VCaP (cell line): ENCODE measurements around the gene ARHGAP22.
A peak's percentile ranks its signal among the peaks of the same experiment; 100 is the strongest.

ENCODE experiments used
- H3K27ac ChIP-seq: fragments of 450-650 bp; 2 replicates; pipeline ENCODE4 v1.5.1; 2017
- CTCF ChIP-seq: fragments of 450-650 bp; conservative IDR thresholded peaks from 2 replicates; pipeline ENCODE4 v1.5.1; 2017; ENCODE audit warnings: mild to moderate bottlenecking, moderate library complexity

ARHGAP22 gene

GRCh38 chr10:48468866-48469511 is 135.9 kb downstream of the ARHGAP22 start:
- no peak overlapping the region for H3K27ac ChIP-seq

GRCh38 chr10:48468130-48468790 is 136.6 kb downstream of the ARHGAP22 start:
- TF ChIP-seq CTCF: no peak

More at GRCh38 chr10:48468866-48469511, 135.9 kb downstream of the ARHGAP22 start:
- TF ChIP-seq CTCF: no peak

DNA sequence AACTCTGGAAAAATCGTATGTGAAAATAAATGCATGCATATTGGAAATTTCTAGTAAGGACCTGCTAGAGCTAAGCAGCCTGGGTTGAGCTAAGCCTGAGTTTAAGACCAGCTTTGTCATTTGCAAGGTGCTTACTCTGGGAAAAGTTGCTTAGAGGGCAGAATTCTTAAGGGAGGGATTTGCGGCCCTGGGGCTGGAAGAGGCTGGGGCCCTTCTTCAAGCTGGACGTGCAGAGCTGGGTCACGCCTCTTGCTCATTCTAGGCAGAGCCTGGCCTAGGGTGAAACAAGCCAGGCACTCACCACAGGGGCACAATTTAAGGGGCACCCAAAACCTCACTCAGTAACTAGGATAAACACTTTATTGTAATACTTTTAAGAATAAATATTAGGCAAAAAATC is 137.2 kb downstream of the ARHGAP22 start:
- no peak overlapping the region for H3K27ac ChIP-seq
- TF ChIP-seq CTCF: no peak

More at GRCh38 chr10:48468130-48468790, 136.6 kb downstream of the ARHGAP22 start:
- no peak overlapping the region for H3K27ac ChIP-seq

DNA sequence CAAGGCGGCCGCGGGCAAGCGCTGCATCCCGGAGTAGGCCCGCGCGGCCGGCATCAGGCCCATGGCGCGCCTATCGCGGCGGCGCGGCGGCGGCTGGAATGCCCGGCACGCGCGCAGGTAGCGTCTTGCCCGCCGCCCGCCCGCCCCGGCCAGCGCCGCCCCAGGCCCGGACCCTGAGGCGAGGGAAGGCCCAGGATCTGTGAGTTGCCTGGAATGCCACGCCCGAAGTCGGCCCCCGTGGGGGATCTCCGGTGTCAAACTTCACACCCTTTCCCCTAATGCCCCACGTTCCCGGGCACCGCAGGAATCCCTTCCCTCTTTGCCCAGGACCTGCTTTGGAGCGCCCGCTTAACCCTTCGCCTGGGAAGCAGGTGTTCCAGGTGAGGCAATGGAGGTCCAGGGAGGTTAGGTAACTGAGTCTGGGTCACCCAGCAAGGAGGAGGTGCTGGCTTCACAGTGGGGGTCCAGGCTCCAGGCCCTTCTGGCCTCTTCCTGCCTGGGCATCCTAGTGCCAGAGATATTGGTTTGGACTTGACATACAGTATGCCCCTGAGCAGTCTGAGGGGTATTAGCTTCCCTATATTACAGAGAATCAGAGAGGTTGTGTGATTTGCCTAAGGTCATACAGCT is 138.1 kb downstream of the ARHGAP22 start:
- TF ChIP-seq CTCF: no peak
- H3K27ac ChIP-seq: peak overlapping the region; percentile 27; the same call in 1 of the 2 replicates

GRCh38 chr10:48465860-48466521 is 138.9 kb downstream of the ARHGAP22 start:
- no peak for TF ChIP-seq CTCF
- peak overlapping the region; percentile 27; the same call in 1 of the 2 replicates for H3K27ac ChIP-seq

DNA sequence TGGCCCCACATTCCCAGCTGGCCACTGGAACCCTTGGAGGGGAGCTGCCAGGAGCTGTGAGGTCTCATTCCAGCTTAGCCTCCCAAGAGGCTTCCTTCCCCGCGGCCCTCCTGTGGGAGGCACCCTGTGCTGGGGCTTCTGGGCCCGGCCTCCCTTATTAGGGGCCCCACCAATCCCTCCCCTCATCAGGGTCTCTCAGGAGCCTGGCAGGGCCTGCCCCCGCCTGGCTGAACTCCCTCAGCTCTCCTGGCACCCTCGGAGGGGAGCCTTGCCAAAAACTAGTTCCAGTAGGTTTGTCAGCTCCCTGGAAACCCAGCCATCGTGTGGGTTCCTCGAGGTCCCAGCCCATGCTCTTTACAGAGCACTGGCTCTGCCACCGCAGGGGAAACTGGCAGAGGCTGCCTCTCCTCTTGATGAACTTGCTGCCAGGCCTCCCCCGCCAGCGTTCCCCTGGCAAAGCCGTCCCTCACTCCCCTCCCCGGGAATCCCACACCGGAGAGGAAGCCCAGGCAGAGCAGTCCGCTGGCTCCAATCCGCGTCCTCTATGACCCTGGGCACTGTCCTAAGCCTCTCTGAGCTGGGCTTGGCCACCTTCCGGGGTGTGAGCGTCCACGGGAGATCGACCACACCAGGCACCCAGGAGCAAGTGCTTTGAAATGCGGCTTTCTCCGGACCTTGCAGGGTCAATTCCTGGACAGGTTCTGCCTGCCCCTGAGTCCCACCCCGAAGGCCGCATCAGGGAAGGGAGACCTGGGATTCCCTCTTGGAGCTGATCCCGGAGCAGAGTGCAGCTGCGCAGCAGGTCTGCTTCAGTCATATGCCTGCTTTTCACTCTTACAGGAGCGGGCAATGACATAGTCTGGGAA is 139.8 kb downstream of the ARHGAP22 start:
- no peak for TF ChIP-seq CTCF
- no peak overlapping the region for H3K27ac ChIP-seq
